Activated naive CD8-positive, alpha-beta T cell treated with anti-CD3 and anti-CD28 coated beads, Interleukin-2, amount 10 ng/mL, durations not matched to agents 7 days and 5 days (primary cell): ENCODE measurements around the gene IL22. TPM values are rescaled to one million over a fixed set of nuclear protein-coding genes. Genes with fewer than 3 reads are reported as not detected.

Source experiments
- ATAC-seq: fragments of 150-1000 bp; cut with Tn5 transposase; one replicate; pipeline ENCODE4 v1.10.0; 2021; ENCODE audit warnings: low read depth, moderate library complexity
- POLR2A ChIA-PET: fragments of 350-600 bp; sonication (Branson Sonifier 250); formaldehyde crosslinking; loops from one replicate; lab custom pipeline; 2021; ENCODE audit warnings: antibody characterized with exemption; lab: Charles Lee
- DNase-seq: peaks from one replicate; pipeline ENCODE4 v3.0.0; 2021
- H3K27ac Mint-ChIP-seq: one replicate; pipeline ENCODE4 v1.8.0; 2022; ENCODE audit warnings: mild to moderate bottlenecking, mixed read lengths
- H3K27me3 Mint-ChIP-seq: one replicate; pipeline ENCODE4 v1.8.0; 2022; ENCODE audit warnings: mild to moderate bottlenecking, moderate library complexity, mixed read lengths
- H3K36me3 Mint-ChIP-seq: one replicate; pipeline ENCODE4 v1.8.0; 2021; ENCODE audit warnings: mild to moderate bottlenecking, mixed read lengths
- H3K4me1 Mint-ChIP-seq: one replicate; pipeline ENCODE4 v1.8.0; 2021; ENCODE audit warnings: mixed read lengths
- H3K4me3 Mint-ChIP-seq: one replicate; pipeline ENCODE4 v1.8.0; 2022; ENCODE audit warnings: mild to moderate bottlenecking, moderate library complexity, mixed read lengths
- H3K9me3 Mint-ChIP-seq: one replicate; pipeline ENCODE4 v1.8.0; 2021; ENCODE audit warnings: mixed read lengths
- total RNA-seq, 2 experiments: library from RNA; stranded (reverse); gene quantifications; one replicate each; pipeline ENCODE4 v1.2.3, GENCODE V29; 2021

IL22 gene
- total RNA-seq, 2 experiments from 2014 or later: not detected

DNA sequence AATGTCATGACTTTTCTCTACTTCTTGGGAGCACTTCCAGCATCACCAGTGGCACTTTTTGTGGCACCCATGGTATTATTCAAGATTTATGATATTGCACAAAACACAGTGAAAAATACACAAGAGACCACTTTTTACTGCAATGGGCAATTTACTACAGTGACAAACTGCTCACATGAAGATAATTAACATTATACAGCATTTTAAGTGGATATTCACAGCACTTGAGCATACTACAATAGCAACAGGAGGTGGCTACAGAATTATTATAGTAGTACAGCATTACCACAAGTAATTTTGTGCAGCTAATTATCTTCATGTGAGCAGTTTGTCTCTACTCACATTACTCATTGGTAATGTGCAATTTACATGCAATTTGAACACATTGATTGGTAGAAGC lies 46.1 kb downstream of the IL22 start:
- peaks cover 4% of the 10 kb centered on the region for H3K9me3 Mint-ChIP-seq
- H3K4me3 Mint-ChIP-seq: no peak overlapping the region
- peaks cover 10% of the 10 kb centered on the region for H3K36me3 Mint-ChIP-seq
- POLR2A ChIA-PET: interaction anchor here (0.6 kb wide), 1 partner anchor 100 kb away, joined by 4 read pairs; no protein-coding TSS in a partner anchor
- ATAC-seq (no peak), DNase-seq (no peak)
- peaks cover 25% of the 10 kb centered on the region for H3K4me1 Mint-ChIP-seq
- peaks cover 4% of the 10 kb centered on the region for H3K27me3 Mint-ChIP-seq
- no peak overlapping the region for H3K27ac Mint-ChIP-seq

- Mint-ChIP-seq H3K4me3 (no peak overlapping the region), H3K4me1 (peaks cover 23% of the 10 kb centered on the region), H3K9me3 (peaks cover 2% of the 10 kb centered on the region), H3K27me3 (peaks cover 4% of the 10 kb centered on the region), H3K36me3 (peaks cover 2% of the 10 kb centered on the region), H3K27ac (no peak overlapping the region)
- POLR2A ChIA-PET: interaction anchor here (0.6 kb wide), 1 partner anchor 99 kb away, joined by 4 read pairs; no protein-coding TSS in a partner anchor
- no peak for DNase-seq
- ATAC-seq: no peak
Observed at GRCh38 chr12:68206446-68206845, 47.0 kb downstream of the IL22 start.

DNA sequence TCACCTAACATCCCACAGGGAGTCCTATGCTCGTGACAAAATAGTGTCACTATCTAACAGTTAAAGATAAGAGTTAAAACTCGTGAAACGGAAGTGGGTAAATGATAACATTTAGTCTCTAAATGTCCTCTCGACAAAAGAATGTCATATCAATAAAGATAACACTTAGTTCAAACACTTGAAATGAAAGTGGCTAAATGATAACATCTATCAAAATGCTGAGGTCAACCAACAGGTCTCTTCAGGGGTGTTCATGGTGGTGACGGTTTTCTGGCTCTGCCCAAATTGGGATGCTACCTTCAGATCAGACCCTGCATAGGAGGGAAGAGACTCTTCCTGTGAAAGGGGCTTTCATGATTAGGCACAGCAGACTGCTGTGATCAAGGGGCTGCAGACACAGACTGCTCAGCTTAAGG lies 49.9 kb downstream of the IL22 start:
- no peak overlapping the region for H3K4me3 Mint-ChIP-seq
- ATAC-seq: peak; percentile 62
- POLR2A ChIA-PET: no interaction called here

GRCh38 chr12:68200854-68201253 lies 52.5 kb downstream of the IL22 start:
- peak overlapping the region; percentile 9 for H3K4me3 Mint-ChIP-seq
- peaks cover 38% of the 10 kb centered on the region for H3K4me1 Mint-ChIP-seq

More for the DNA sequence above, 49.9 kb downstream of the IL22 start:
- no peaks in the 10 kb centered on the region for H3K36me3 Mint-ChIP-seq
- H3K4me1 Mint-ChIP-seq: peaks cover 36% of the 10 kb centered on the region
- H3K27me3 Mint-ChIP-seq: peaks cover 4% of the 10 kb centered on the region
- no peak for DNase-seq
- H3K27ac Mint-ChIP-seq: no peak overlapping the region
- H3K9me3 Mint-ChIP-seq: no peaks in the 10 kb centered on the region

DNA sequence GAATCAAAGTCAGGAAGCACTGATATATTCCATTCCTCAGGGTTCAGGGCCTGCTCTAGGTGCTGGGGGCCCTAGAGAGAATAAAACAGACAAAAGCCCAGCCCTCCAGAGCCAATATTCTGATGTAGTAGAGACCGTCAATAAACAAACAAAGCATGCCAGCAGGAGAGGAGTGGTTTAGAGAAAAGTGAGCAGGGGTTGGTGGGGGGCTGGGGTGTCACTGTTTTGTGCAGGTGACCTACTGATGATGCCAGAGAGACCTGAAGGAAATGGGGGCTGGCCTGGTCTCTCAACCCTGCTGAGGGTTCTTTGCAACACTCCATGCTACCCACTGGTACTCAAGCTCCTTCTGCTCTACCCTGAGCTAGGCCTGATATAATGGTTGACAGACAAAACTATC lies 54.3 kb downstream of the IL22 start:
- Mint-ChIP-seq H3K27me3 (peaks cover under 1% of the 10 kb centered on the region), H3K9me3 (peaks cover 4% of the 10 kb centered on the region), H3K4me3 (no peak overlapping the region), H3K36me3 (no peaks in the 10 kb centered on the region), H3K4me1 (peaks cover 36% of the 10 kb centered on the region), H3K27ac (peak overlapping the region; percentile 65)
- POLR2A ChIA-PET: no interaction called here
- no peak for DNase-seq
- no peak for ATAC-seq

More at GRCh38 chr12:68200854-68201253, 52.5 kb downstream of the IL22 start:
- H3K9me3 Mint-ChIP-seq: no peaks in the 10 kb centered on the region
- H3K27ac Mint-ChIP-seq: no peak overlapping the region
- ATAC-seq (peak; percentile 51), DNase-seq (no peak)
- H3K27me3 Mint-ChIP-seq: peaks cover 4% of the 10 kb centered on the region
- POLR2A ChIA-PET: no interaction called here
- no peaks in the 10 kb centered on the region for H3K36me3 Mint-ChIP-seq

- H3K27me3 Mint-ChIP-seq: no peaks in the 10 kb centered on the region
- POLR2A ChIA-PET: no interaction called here
- no peak overlapping the region for H3K4me3 Mint-ChIP-seq
- peak overlapping the region; percentile 47 for H3K27ac Mint-ChIP-seq
- H3K9me3 Mint-ChIP-seq: peaks cover 4% of the 10 kb centered on the region
- ATAC-seq: no peak
- no peaks in the 10 kb centered on the region for H3K36me3 Mint-ChIP-seq
- DNase-seq: no peak
- peaks cover 34% of the 10 kb centered on the region for H3K4me1 Mint-ChIP-seq
Observed at GRCh38 chr12:68198507-68199086, 54.8 kb downstream of the IL22 start.

Other genes with a start within 250 kb of the IL22 start
- gene IFNG, start 93.9 kb downstream of the IL22 start, total RNA-seq: under 1 TPM; 0.57 to 0.91 TPM
- gene IL26, start 27.8 kb downstream of the IL22 start, total RNA-seq: not detected
- gene MDM1, start 78.8 kb upstream of the IL22 start, total RNA-seq: 10 to 100 TPM; 23.2 to 24.0 TPM